AG09319 (cell line): ENCODE data around the gene PCSK5.

ENCODE experiments used
- DNase-seq: peaks from one replicate; pipeline ENCODE4 v3.0.0-alpha.2; 2010; ENCODE audit warnings: low read depth; ENCODE audit errors: extremely low read depth
- TF ChIP-seq, protein P1 (sequence below): IDR thresholded peaks from 2 replicates; pipeline ENCODE4 v1.5.1; 2011; ENCODE audit warnings: low read depth, mild to moderate bottlenecking, inconsistent platforms, low read length, moderate library complexity

The PCSK5 gene

DNA sequence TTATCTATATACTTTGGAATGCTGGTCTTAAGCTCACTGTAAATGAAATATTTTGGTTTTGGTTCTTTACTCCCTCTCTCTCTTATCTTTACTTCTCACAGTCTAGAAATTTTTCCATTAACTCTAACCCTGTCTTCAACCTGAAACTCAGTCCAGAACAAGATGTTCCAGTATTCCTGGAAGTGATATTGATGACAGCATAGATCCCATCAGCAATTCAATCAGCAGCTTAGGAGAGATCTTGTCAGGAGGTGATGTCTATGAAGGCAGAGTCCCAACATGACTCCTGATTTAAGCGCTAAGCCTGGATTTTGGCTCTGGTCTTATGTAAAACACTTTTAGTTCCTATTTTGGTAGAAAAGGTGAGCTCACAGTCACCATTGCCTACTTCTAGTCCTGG, 451.1 kb downstream of the PCSK5 start:
- no peak for DNase-seq
- TF ChIP-seq, protein P1, sequence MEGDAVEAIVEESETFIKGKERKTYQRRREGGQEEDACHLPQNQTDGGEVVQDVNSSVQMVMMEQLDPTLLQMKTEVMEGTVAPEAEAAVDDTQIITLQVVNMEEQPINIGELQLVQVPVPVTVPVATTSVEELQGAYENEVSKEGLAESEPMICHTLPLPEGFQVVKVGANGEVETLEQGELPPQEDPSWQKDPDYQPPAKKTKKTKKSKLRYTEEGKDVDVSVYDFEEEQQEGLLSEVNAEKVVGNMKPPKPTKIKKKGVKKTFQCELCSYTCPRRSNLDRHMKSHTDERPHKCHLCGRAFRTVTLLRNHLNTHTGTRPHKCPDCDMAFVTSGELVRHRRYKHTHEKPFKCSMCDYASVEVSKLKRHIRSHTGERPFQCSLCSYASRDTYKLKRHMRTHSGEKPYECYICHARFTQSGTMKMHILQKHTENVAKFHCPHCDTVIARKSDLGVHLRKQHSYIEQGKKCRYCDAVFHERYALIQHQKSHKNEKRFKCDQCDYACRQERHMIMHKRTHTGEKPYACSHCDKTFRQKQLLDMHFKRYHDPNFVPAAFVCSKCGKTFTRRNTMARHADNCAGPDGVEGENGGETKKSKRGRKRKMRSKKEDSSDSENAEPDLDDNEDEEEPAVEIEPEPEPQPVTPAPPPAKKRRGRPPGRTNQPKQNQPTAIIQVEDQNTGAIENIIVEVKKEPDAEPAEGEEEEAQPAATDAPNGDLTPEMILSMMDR: no peak

- no peak for DNase-seq
- TF ChIP-seq, protein P1: no peak
These were observed 451.7 kb downstream of the PCSK5 start for GRCh38 chr9:76342201-76342600.

DNA sequence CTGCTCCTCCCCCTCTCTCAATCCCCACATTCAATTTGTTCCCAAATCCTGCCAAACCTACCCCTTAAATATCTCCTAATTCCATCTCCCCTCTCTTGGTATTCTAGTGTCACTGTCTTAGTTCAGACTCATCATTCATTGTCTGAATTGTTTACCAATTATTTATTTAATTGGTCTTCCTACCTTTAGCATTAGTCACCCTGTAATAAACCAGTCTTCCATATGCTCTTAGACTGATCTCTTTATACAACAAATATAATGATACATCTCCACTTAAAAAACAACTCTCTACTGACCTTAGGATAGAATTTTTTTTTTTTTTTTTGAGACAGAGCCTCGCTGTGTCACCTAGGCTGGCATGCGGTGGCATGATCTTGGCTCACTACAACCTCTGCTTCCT, 452.4 kb downstream of the PCSK5 start:
- TF ChIP-seq, protein P1: no peak

GRCh38 chr9:76349865-76350264, 459.4 kb downstream of the PCSK5 start:
- DNase-seq: no peak
- TF ChIP-seq, protein P1: no peak

More for the DNA sequence above, 452.4 kb downstream of the PCSK5 start:
- no peak for DNase-seq

DNA sequence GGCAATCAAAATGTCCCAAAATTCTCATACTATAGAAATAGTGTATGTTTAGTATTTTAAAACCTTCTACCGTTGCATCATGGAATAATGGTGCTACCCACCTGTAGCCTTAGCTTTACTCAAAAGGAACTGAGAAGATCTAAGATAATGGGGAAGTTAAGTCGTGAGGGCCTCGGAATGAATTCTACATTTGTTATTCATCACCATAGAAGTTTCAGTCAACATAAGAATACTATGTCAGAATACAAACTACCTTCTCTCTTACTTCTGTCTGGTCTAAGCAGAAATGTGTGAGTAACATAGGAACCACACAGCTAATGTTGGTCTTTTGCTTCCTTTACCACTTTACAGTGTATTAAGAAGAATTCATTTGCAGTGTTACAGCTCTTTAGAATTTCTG, 460.5 kb downstream of the PCSK5 start:
- no peak for DNase-seq
- TF ChIP-seq, protein P1: no peak

- no peak for DNase-seq
- TF ChIP-seq, protein P1: no peak
These were observed 461.6 kb downstream of the PCSK5 start for GRCh38 chr9:76352026-76352620.

- DNase-seq: no peak
- TF ChIP-seq, protein P1: no peak
These were observed 462.8 kb downstream of the PCSK5 start for GRCh38 chr9:76353280-76353679.
